H9 (cell line): Measurements from ENCODE around the gene PITHD1. TPM values are rescaled to one million over a fixed set of nuclear protein-coding genes. Genes with fewer than 3 reads are reported as not detected.

ENCODE experiments used
- DNase-seq: peaks from one replicate; pipeline ENCODE4 v3.0.0-alpha.2; 2017
- H2AFZ ChIP-seq: one replicate; pipeline ENCODE4 v1.6.1; 2013; ENCODE audit warnings: mild to moderate bottlenecking, low read length, control low read depth, moderate library complexity
- H2AK5ac ChIP-seq: 2 replicates; pipeline ENCODE4 v1.6.1; 2013; ENCODE audit warnings: low read length, control low read depth, mixed read lengths; ENCODE audit not compliant: insufficient read length
- H2BK120ac ChIP-seq: one replicate; pipeline ENCODE4 v1.6.1; 2013; ENCODE audit warnings: low read depth, mild to moderate bottlenecking, low read length, control low read depth, inconsistent platforms; ENCODE audit not compliant: poor library complexity, severe bottlenecking
- H2BK12ac ChIP-seq: 2 replicates; pipeline ENCODE4 v1.6.1; 2013; ENCODE audit warnings: low read length, control low read depth, mixed read lengths, low read depth; ENCODE audit not compliant: insufficient read length
- H2BK15ac ChIP-seq: 2 replicates; pipeline ENCODE4 v1.6.1; 2013; ENCODE audit warnings: low read depth, low read length, control low read depth
- H2BK20ac ChIP-seq: one replicate; pipeline ENCODE4 v1.6.1; 2013; ENCODE audit warnings: low read depth, mild to moderate bottlenecking, low read length, control low read depth, inconsistent platforms; ENCODE audit not compliant: poor library complexity, severe bottlenecking
- H2BK5ac ChIP-seq: 2 replicates; pipeline ENCODE4 v1.6.1; 2013; ENCODE audit warnings: low read length, control low read depth, mixed read lengths; ENCODE audit not compliant: insufficient read length
- H3K14ac ChIP-seq: 2 replicates; pipeline ENCODE4 v1.6.1; 2013; ENCODE audit warnings: low read length, control low read depth; ENCODE audit not compliant: insufficient read depth
- H3K18ac ChIP-seq: 2 replicates; pipeline ENCODE4 v1.6.1; 2013; ENCODE audit warnings: low read depth, mild to moderate bottlenecking, mixed read lengths, low read length, control low read depth; ENCODE audit not compliant: insufficient read length
- H3K23ac ChIP-seq: 2 replicates; pipeline ENCODE4 v1.6.1; 2013; ENCODE audit warnings: low read length, control low read depth, mixed read lengths, low read depth; ENCODE audit not compliant: insufficient read length
- H3K23me2 ChIP-seq: 2 replicates; pipeline ENCODE4 v1.6.1; 2013; ENCODE audit warnings: low read depth, mild to moderate bottlenecking, mixed read lengths, low read length, control low read depth; ENCODE audit not compliant: insufficient read length, poor library complexity, severe bottlenecking
- H3K27ac ChIP-seq: 2 replicates; pipeline ENCODE4 v1.5.1; 2013; ENCODE audit warnings: low read length, control low read depth, mixed read lengths, low read depth; ENCODE audit not compliant: insufficient read length
- H3K27me3 ChIP-seq: 2 replicates; pipeline ENCODE4 v1.6.1; 2013; ENCODE audit warnings: low read length, control low read depth, inconsistent platforms; ENCODE audit not compliant: insufficient read depth
- H3K4ac ChIP-seq: 2 replicates; pipeline ENCODE4 v1.6.1; 2013; ENCODE audit warnings: low read depth, mild to moderate bottlenecking, control low read depth, inconsistent platforms, low read length, moderate library complexity
- H3K4me1 ChIP-seq: 2 replicates; pipeline ENCODE4 v1.6.1; 2013; ENCODE audit warnings: low read length, control low read depth, inconsistent platforms; ENCODE audit not compliant: insufficient read depth
- H3K4me2 ChIP-seq: 2 replicates; pipeline ENCODE4 v1.6.1; 2013; ENCODE audit warnings: low read length, control low read depth, mixed read lengths; ENCODE audit not compliant: insufficient read length, insufficient read depth
- H3K56ac ChIP-seq: 2 replicates; pipeline ENCODE4 v1.6.1; 2013; ENCODE audit warnings: low read depth, mild to moderate bottlenecking, mixed read lengths, low read length, control low read depth; ENCODE audit not compliant: insufficient read length
- H3K79me1 ChIP-seq: 2 replicates; pipeline ENCODE4 v1.6.1; 2013; ENCODE audit warnings: low read depth, mild to moderate bottlenecking, moderate library complexity, low read length, control low read depth, inconsistent platforms; ENCODE audit not compliant: insufficient read depth, poor library complexity, severe bottlenecking
- H3K79me2 ChIP-seq: 2 replicates; pipeline ENCODE4 v1.6.1; 2013; ENCODE audit warnings: low read length, control low read depth, inconsistent platforms; ENCODE audit not compliant: insufficient read depth
- H3K9ac ChIP-seq: 2 replicates; pipeline ENCODE4 v1.6.1; 2013; ENCODE audit warnings: low read length, control low read depth, mixed read lengths; ENCODE audit not compliant: insufficient read length; ENCODE audit errors: extremely low read depth
- H3K9me3 ChIP-seq: one replicate; pipeline ENCODE4 v1.6.1; 2013; ENCODE audit warnings: low read depth, low read length, inconsistent platforms; ENCODE audit not compliant: control insufficient read depth
- H3T11ph ChIP-seq: one replicate; pipeline ENCODE4 v1.6.1; 2013; ENCODE audit warnings: mild to moderate bottlenecking, low read length, control low read depth, inconsistent platforms
- H4K20me1 ChIP-seq: one replicate; pipeline ENCODE4 v1.6.1; 2013; ENCODE audit not compliant: control insufficient read depth, insufficient read length, insufficient read depth
- H4K5ac ChIP-seq: 2 replicates; pipeline ENCODE4 v1.6.1; 2013; ENCODE audit warnings: low read depth, mild to moderate bottlenecking, mixed read lengths, low read length, control low read depth; ENCODE audit not compliant: insufficient read length
- H4K8ac ChIP-seq: replicated peaks from 2 replicates; pipeline ENCODE4 v1.6.1; 2013; ENCODE audit warnings: low read length, control low read depth, mixed read lengths, low read depth; ENCODE audit not compliant: insufficient read length
- H4K91ac ChIP-seq: 2 replicates; pipeline ENCODE4 v1.6.1; 2013; ENCODE audit warnings: low read depth, mild to moderate bottlenecking, moderate library complexity, mixed read lengths, low read length, control low read depth; ENCODE audit not compliant: insufficient read length
- H3K27ac Mint-ChIP-seq, 3 experiments: 2 replicates in 2 of 3; 3 replicates in 1 of 3; pipeline ENCODE4 v1.8.0; 2020 to 2021; ENCODE audit warnings: mixed read lengths in 3 of 3, mild to moderate bottlenecking in 1 of 3, moderate library complexity in 1 of 3
- H3K27me3 Mint-ChIP-seq: 2 replicates; pipeline ENCODE4 v1.8.0; 2021; ENCODE audit warnings: low read depth, mild to moderate bottlenecking, moderate library complexity, mixed read lengths
- H3K36me3 Mint-ChIP-seq, 3 experiments: 2 replicates in 2 of 3; 3 replicates in 1 of 3; pipeline ENCODE4 v1.8.0; 2020 to 2021; ENCODE audit warnings: low read depth in 3 of 3, mixed read lengths in 3 of 3; ENCODE audit not compliant: insufficient read depth in 1 of 3
- H3K4me1 Mint-ChIP-seq, 2 experiments: 2 replicates each; pipeline ENCODE4 v1.8.0; 2020; ENCODE audit warnings: mixed read lengths in 2 of 2
- H3K4me3 Mint-ChIP-seq, 2 experiments: 2 replicates in 1 of 2; 3 replicates in 1 of 2; pipeline ENCODE4 v1.8.0; 2020 to 2021; ENCODE audit warnings: mild to moderate bottlenecking in 2 of 2, mixed read lengths in 2 of 2, moderate library complexity in 1 of 2
- H3K9me3 Mint-ChIP-seq, 2 experiments: 2 replicates in 1 of 2; 3 replicates in 1 of 2; pipeline ENCODE4 v1.8.0; 2020; ENCODE audit warnings: mild to moderate bottlenecking in 2 of 2, mixed read lengths in 2 of 2, moderate library complexity in 1 of 2
- WGBS: extraction: QIAGEN DNeasy Blood & Tissue Kit; methylation state at CpG from one replicate; pipeline ENCODE4 v1.1.7; 2013; ENCODE audit warnings: missing lambda C conversion rate, low lambda C conversion rate, mixed read lengths; ENCODE audit not compliant: insufficient read length; ENCODE audit errors: extremely low coverage; 5-methylcytosine and 5-hydroxymethylcytosine counted together
- total RNA-seq: library from RNA; stranded (reverse); gene quantifications from 2 replicates; pipeline ENCODE4 v1.2.1, GENCODE V29; 2021
- TF ChIP-seq, protein P1 (sequence below): fragments of 200-600 bp; sonication (generic); conservative IDR thresholded peaks from 3 replicates; pipeline ENCODE4 v1.8.0; 2021; ENCODE audit warnings: antibody characterized with exemption, mild to moderate bottlenecking

PITHD1 gene
- total RNA-seq, 1 experiment from 2014 or later: 92.0 TPM

DNA sequence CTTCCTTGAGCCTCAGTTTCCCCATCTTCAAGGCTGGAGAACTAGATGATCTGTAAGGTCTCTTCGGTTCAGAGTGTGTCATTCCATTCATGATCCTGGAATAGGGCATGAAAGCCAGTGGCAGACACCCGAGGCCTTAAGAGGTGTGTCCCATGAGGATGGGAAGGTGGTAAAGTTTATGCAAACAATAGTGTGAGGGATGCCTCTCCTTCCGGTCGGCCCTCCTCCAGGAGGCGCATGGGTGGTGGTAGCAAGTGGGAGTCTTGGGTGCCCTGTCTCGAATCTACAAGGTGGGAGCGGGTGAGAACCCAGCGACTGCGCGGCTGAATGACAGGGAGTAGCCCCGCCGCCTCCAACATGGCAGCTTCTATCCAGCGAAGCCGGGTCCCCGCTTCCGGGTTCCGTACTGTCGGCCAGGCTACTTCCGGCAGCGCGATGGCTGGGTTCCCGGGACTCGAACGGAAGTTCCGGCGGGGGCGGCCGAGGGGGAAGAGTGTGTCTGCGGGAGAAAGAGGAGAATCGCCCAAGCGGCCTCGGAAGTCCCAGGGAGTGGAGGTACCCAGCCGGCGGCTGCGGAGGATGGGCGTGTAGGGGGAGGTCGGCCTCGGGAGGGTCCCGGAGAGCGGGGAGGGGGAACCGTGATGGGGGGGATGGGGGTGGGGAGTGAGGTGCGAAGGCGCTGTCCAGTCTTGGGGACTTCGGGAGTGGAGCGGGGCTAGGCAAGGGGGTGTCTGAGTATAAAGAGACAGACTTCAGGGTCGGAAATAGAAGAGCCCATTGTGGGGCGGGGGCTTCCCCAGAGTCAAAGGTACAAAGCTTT is 12.7 kb downstream of the PITHD1 start, which contains the start of gene LYPLA2:
Gene LYPLA2, plus strand, starts transcription at position 450 of the 820 bp plus-strand sequence. CDS start 1,538 bp downstream, outside the sequence.
- H3K14ac ChIP-seq: no peak within 1 kb of the TSS
- no peaks in the 10 kb centered on the region for H3K9me3 ChIP-seq
- H3K23me2 ChIP-seq: peaks cover 16% of the 10 kb centered on the region
- no peaks in the 10 kb centered on the region for H3K4me1 ChIP-seq
- peak; percentile 94 for DNase-seq
- no peak within 1 kb of the TSS for H3K27ac ChIP-seq
- Mint-ChIP-seq H3K9me3 (no peaks in the 10 kb centered on the region), H3K4me1 (peaks cover 11 to 20% of the 10 kb centered on the region in 2 experiments), H3K27ac (peak within 1 kb of the TSS; percentile 91 to 94 (median 92)), H3K4me3 (peak within 1 kb of the TSS; percentile 98 to 99), H3K27me3 (no peaks in the 10 kb centered on the region), H3K36me3 (peaks cover 23 to 53% (median 43%) of the 10 kb centered on the region in 3 experiments)
- H3K4me2 ChIP-seq: peak within 1 kb of the TSS; percentile 96
- no peak within 1 kb of the TSS for H3K56ac ChIP-seq
- no peak within 1 kb of the TSS for H4K91ac ChIP-seq
- TF ChIP-seq, protein P1, sequence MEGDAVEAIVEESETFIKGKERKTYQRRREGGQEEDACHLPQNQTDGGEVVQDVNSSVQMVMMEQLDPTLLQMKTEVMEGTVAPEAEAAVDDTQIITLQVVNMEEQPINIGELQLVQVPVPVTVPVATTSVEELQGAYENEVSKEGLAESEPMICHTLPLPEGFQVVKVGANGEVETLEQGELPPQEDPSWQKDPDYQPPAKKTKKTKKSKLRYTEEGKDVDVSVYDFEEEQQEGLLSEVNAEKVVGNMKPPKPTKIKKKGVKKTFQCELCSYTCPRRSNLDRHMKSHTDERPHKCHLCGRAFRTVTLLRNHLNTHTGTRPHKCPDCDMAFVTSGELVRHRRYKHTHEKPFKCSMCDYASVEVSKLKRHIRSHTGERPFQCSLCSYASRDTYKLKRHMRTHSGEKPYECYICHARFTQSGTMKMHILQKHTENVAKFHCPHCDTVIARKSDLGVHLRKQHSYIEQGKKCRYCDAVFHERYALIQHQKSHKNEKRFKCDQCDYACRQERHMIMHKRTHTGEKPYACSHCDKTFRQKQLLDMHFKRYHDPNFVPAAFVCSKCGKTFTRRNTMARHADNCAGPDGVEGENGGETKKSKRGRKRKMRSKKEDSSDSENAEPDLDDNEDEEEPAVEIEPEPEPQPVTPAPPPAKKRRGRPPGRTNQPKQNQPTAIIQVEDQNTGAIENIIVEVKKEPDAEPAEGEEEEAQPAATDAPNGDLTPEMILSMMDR: peak; percentile 17; the same call in 1 of the 3 replicates
- peaks cover 8% of the 10 kb centered on the region for H3K79me1 ChIP-seq
- H2BK15ac ChIP-seq: no peak within 1 kb of the TSS
- no peak within 1 kb of the TSS for H2BK120ac ChIP-seq
- no peaks in the 10 kb centered on the region for H4K20me1 ChIP-seq
- no peak within 1 kb of the TSS for H2BK5ac ChIP-seq
- H2AK5ac ChIP-seq: no peak within 1 kb of the TSS
- peaks cover 6% of the 10 kb centered on the region; the same call in 1 of the 2 replicates for H3K79me2 ChIP-seq
- H3K9ac ChIP-seq: peak within 1 kb of the TSS; percentile 11
- H4K5ac ChIP-seq: no peak within 1 kb of the TSS
- H3T11ph ChIP-seq: no peak within 1 kb of the TSS
- no peak within 1 kb of the TSS for H2BK20ac ChIP-seq
- no peak within 1 kb of the TSS for H2AFZ ChIP-seq
- H4K8ac ChIP-seq: no peak within 1 kb of the TSS
- H3K27me3 ChIP-seq: no peaks in the 10 kb centered on the region
- H2BK12ac ChIP-seq: no peak within 1 kb of the TSS
- no peak within 1 kb of the TSS for H3K18ac ChIP-seq
- no peak within 1 kb of the TSS for H3K4ac ChIP-seq
- no peak within 1 kb of the TSS for H3K23ac ChIP-seq
- no CpG with 5 or more reads among the region's 47 CpGs for WGBS
